ENCODE data around the gene SPATA31E1. TPM values are rescaled to one million over a fixed set of nuclear protein-coding genes. Genes with fewer than 3 reads are reported as not detected.
"Not testable (repeated sequence)": the region's sequence is repeated elsewhere in the genome, so short reads cannot be mapped to it uniquely, and the experiment has no call there.

Gene SPATA31E1
- total RNA-seq, 1 experiment from 2014 or later: not detected

DNA sequence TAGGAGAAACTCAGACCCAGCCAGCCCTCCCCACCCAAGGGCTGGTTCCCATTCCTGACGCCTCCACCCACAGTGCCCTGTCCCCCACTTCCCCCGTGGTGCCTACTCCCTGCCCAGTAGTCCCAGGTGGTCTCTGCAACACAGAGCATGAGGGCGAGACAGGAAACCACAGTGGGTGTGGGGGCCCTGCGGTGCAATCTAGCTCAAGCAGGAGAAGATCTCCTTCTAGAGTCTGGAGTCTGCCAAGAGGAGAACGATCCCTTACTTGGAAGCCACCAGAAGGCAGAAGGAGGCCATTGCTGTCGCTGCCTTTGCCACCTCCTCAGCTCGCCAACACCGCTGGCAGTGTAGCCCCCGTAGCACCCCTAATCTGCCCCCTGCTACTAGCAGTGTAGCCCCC lies 55.2 kb downstream of the SPATA31E1 start:
- H3K27me3 Mint-ChIP-seq (ENCODE audit: insufficient read depth, unreplicated experiment); H3K36me3 Mint-ChIP-seq (ENCODE audit: insufficient read depth, unreplicated experiment); H3K4me3 Mint-ChIP-seq (ENCODE audit: unreplicated experiment); H3K9me3 Mint-ChIP-seq (ENCODE audit: unreplicated experiment); DNase-seq (ENCODE audit: unreplicated experiment); H3K4me1 Mint-ChIP-seq (ENCODE audit: insufficient read depth, unreplicated experiment); CTCF ChIA-PET; POLR2A ChIA-PET; BruUV-seq (replicated peaks); H3K27ac Mint-ChIP-seq (ENCODE audit: low read depth, unreplicated experiment); intact Hi-C loops (cut with micrococcal nuclease): not testable (repeated sequence)

DNA sequence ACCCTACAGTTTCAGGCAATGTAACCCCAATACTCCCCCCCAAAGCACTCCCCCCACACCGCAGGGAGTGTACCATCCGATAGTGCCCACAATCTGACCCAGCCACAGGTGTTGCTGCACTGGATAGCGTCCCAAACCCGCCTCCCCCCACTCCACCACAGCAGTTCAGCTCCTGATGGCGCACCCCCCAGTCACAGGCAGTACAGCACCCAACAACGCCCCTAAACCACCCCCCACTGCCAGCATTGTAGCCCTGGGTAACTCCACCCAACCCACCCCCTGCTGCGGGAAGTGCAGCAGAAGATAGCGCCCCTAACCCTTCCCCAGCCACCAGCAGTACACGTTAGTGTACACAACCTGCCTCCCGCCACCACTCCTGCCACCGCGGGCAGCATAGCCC lies 55.7 kb downstream of the SPATA31E1 start:
- H3K27ac Mint-ChIP-seq (ENCODE audit: low read depth, unreplicated experiment); H3K4me3 Mint-ChIP-seq (ENCODE audit: unreplicated experiment); POLR2A ChIA-PET; H3K9me3 Mint-ChIP-seq (ENCODE audit: unreplicated experiment); CTCF ChIA-PET; H3K27me3 Mint-ChIP-seq (ENCODE audit: insufficient read depth, unreplicated experiment); H3K4me1 Mint-ChIP-seq (ENCODE audit: insufficient read depth, unreplicated experiment); BruUV-seq (replicated peaks); H3K36me3 Mint-ChIP-seq (ENCODE audit: insufficient read depth, unreplicated experiment); intact Hi-C loops (cut with micrococcal nuclease); DNase-seq (ENCODE audit: unreplicated experiment): not testable (repeated sequence)

Other genes with a start within 250 kb of the SPATA31E1 start
- 84.2 and 141 TPM in 2 replicates for gene CTSL, start 156.8 kb upstream of the SPATA31E1 start, total RNA-seq (2022)
- not detected in 2 replicates for gene SPATA31C1, start 35.1 kb downstream of the SPATA31E1 start, total RNA-seq (2022)
- 9.6 and 12.6 TPM in 2 replicates for gene CDK20, start 91.7 kb downstream of the SPATA31E1 start, total RNA-seq (2022)